Measurements from ENCODE around the gene TNNI2. TPM values are rescaled to one million over a fixed set of nuclear protein-coding genes. Genes with fewer than 3 reads are reported as not detected.
A peak's percentile ranks its signal among the peaks of the same experiment; 100 is the strongest.

TNNI2 gene
- total RNA-seq, 4 donors from 2014 or later = 4.7 to 23.9 (median 9.3) TPM; not detected in 1

- H3K27me3 ChIP-seq = no peaks in the 10 kb centered on the region
- H3K27ac ChIP-seq = no peak overlapping the region
- DNase-seq = no peak
- H3K4me1 ChIP-seq = no peaks in the 10 kb centered on the region
- H3K4me3 ChIP-seq = no peak overlapping the region
- H3K36me3 ChIP-seq = no peaks in the 10 kb centered on the region
- peaks cover 0 to 10% (median 0%) of the 10 kb centered on the region in 4 donors for H3K9me3 ChIP-seq
- TF ChIP-seq CTCF (IDR thresholded peaks at IDR 0.05) (no peak), POLR2A (IDR thresholded peaks at IDR 0.05) (no peak)
These were observed 21.8 kb upstream of the TNNI2 start for GRCh38 chr11:1817000-1817399.

GRCh38 chr11:1817511-1817910 lies 21.3 kb upstream of the TNNI2 start:
- Histone ChIP-seq H3K27me3 (no peaks in the 10 kb centered on the region), H3K4me3 (no peak overlapping the region), H3K9me3 (peaks cover 0 to 10% (median 0%) of the 10 kb centered on the region in 4 donors), H3K4me1 (no peaks in the 10 kb centered on the region), H3K27ac (no peak overlapping the region), H3K36me3 (no peaks in the 10 kb centered on the region)
- no peak for DNase-seq
- TF ChIP-seq POLR2A (IDR thresholded peaks at IDR 0.05) = no peak
- TF ChIP-seq CTCF (IDR thresholded peaks at IDR 0.05) = no peak

- Histone ChIP-seq H3K27me3 (no peaks in the 10 kb centered on the region), H3K36me3 (no peaks in the 10 kb centered on the region), H3K4me3 (no peak overlapping the region), H3K9me3 (peaks cover 0 to 10% (median 0%) of the 10 kb centered on the region in 4 donors), H3K4me1 (no peaks in the 10 kb centered on the region), H3K27ac (no peak overlapping the region)
- TF ChIP-seq POLR2A (IDR thresholded peaks at IDR 0.05) = no peak
- peak in 1 of 3 donors; percentile 4 for DNase-seq
These were observed 19.7 kb upstream of the TNNI2 start for GRCh38 chr11:1819074-1819473.

- Histone ChIP-seq H3K4me3 (no peak overlapping the region), H3K9me3 (peaks cover 0 to 10% (median 0%) of the 10 kb centered on the region in 4 donors), H3K27ac (no peak overlapping the region), H3K27me3 (no peaks in the 10 kb centered on the region), H3K36me3 (no peaks in the 10 kb centered on the region), H3K4me1 (no peaks in the 10 kb centered on the region)
- TF ChIP-seq CTCF (IDR thresholded peaks at IDR 0.05) (no peak), POLR2A (IDR thresholded peaks at IDR 0.05) (no peak)
- DNase-seq = no peak
These were observed 18.1 kb upstream of the TNNI2 start for GRCh38 chr11:1820463-1821325.

GRCh38 chr11:1821562-1821961 lies 17.2 kb upstream of the TNNI2 start:
- no peak overlapping the region for H3K27ac ChIP-seq
- H3K4me3 ChIP-seq = no peak overlapping the region
- no peaks in the 10 kb centered on the region for H3K36me3 ChIP-seq
- peaks cover 0 to 10% (median 0%) of the 10 kb centered on the region in 4 donors for H3K9me3 ChIP-seq
- DNase-seq = no peak
- H3K27me3 ChIP-seq = no peaks in the 10 kb centered on the region
- TF ChIP-seq CTCF (IDR thresholded peaks at IDR 0.05) (no peak), POLR2A (IDR thresholded peaks at IDR 0.05) (no peak)
- H3K4me1 ChIP-seq = peaks cover 0 to 7% (median 0%) of the 10 kb centered on the region in 4 donors

- no peak for DNase-seq
- peaks cover 0 to 17% (median 0%) of the 10 kb centered on the region in 4 donors for H3K4me1 ChIP-seq
- H3K27me3 ChIP-seq = no peaks in the 10 kb centered on the region
- H3K27ac ChIP-seq = no peak overlapping the region
- H3K9me3 ChIP-seq = peaks cover 0 to 10% (median 0%) of the 10 kb centered on the region in 4 donors
- no peak overlapping the region for H3K4me3 ChIP-seq
- TF ChIP-seq CTCF (IDR thresholded peaks at IDR 0.05) (no peak), POLR2A (IDR thresholded peaks at IDR 0.05) (no peak)
- no peaks in the 10 kb centered on the region for H3K36me3 ChIP-seq
These were observed 16.0 kb upstream of the TNNI2 start for GRCh38 chr11:1822648-1823375.
